Measurements from ENCODE around the gene GCN1. TPM values are rescaled to one million over a fixed set of nuclear protein-coding genes. Genes with fewer than 3 reads are reported as not detected.

The GCN1 gene
- total and polyA plus RNA-seq, 2 donors (not counting 3 experiments of a cell fraction or from before 2014, with no cell fraction given) = 30.1 to 101 TPM

DNA sequence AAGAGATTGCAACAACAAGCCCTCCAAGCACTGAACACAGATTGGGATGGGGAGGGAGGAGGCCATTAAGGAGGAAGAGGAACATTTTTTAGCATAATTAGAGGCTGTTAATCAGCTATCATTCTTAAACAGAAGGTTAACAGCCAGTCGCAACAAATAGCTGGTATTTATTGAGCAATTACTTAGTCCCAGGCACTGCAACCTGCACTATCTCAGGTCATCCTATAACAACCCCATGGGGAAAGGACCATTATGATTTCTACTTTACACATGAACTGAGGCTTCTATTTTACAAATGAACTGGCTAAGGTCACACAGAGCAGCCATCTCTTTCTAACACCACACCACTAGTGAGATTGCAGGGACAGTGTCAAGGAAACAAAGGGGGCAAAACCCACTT lies 88.4 kb downstream of the GCN1 start:
- intact Hi-C loops (cut with micrococcal nuclease) (no loop called here), dilution Hi-C loops (cut with MboI; ENCODE audit: extremely low pct_ligation_motif_present, low sequenced_read_pairs) (no loop called here)
- TF ChIP-seq, protein P1, sequence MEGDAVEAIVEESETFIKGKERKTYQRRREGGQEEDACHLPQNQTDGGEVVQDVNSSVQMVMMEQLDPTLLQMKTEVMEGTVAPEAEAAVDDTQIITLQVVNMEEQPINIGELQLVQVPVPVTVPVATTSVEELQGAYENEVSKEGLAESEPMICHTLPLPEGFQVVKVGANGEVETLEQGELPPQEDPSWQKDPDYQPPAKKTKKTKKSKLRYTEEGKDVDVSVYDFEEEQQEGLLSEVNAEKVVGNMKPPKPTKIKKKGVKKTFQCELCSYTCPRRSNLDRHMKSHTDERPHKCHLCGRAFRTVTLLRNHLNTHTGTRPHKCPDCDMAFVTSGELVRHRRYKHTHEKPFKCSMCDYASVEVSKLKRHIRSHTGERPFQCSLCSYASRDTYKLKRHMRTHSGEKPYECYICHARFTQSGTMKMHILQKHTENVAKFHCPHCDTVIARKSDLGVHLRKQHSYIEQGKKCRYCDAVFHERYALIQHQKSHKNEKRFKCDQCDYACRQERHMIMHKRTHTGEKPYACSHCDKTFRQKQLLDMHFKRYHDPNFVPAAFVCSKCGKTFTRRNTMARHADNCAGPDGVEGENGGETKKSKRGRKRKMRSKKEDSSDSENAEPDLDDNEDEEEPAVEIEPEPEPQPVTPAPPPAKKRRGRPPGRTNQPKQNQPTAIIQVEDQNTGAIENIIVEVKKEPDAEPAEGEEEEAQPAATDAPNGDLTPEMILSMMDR (IDR thresholded peaks at IDR 0.05; ENCODE audit: extremely low read depth in 1 of 2, insufficient read depth in 1 of 2, low read depth in 1 of 2, low read length in 2 of 2) = no peak
- TF ChIP-seq, protein P2, sequence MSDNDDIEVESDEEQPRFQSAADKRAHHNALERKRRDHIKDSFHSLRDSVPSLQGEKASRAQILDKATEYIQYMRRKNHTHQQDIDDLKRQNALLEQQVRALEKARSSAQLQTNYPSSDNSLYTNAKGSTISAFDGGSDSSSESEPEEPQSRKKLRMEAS (IDR thresholded peaks at IDR 0.05; ENCODE audit: insufficient read depth, insufficient read length) = no peak
- TF ChIP-seq POLR2A (IDR thresholded peaks at IDR 0.05; ENCODE audit: low read depth, low read length) (no peak), POLR2AphosphoS5 (IDR thresholded peaks at IDR 0.05; ENCODE audit: insufficient read depth, low read depth, low read length) (no peak), EZH2 (IDR thresholded peaks at IDR 0.05; ENCODE audit: borderline replicate concordance, low read depth, low read length, severe bottlenecking) (no peak), JUN (IDR thresholded peaks at IDR 0.05; ENCODE audit: borderline replicate concordance, insufficient read depth, insufficient read length, low read depth) (no peak), FOS (IDR thresholded peaks at IDR 0.05; ENCODE audit: borderline replicate concordance, insufficient read depth, low read length) (no peak), GATA2 (IDR thresholded peaks at IDR 0.05; ENCODE audit: insufficient read depth, insufficient read length, low read depth, low read length) (no peak), MYC (IDR thresholded peaks at IDR 0.05; ENCODE audit: low read depth, low read length) (no peak)
- DNase-seq (ENCODE audit: low read depth, low spot score) (no peak), FAIRE-seq (no peak)
- Histone ChIP-seq H3K9ac (replicated peaks; ENCODE audit: extremely low read depth, insufficient read depth, low read length) (no peak overlapping the region), H3K4me1 (ENCODE audit: control insufficient read depth, extremely low read depth, insufficient read depth, low read length) (peaks cover 2% of the 10 kb centered on the region), H3K27ac (ENCODE audit: insufficient read depth, low read depth, low read length) (no peak overlapping the region), H3K79me2 (ENCODE audit: control insufficient read depth, insufficient read depth, low read length) (peaks cover 89% of the 10 kb centered on the region), H2AFZ (ENCODE audit: low read depth, low read length) (no peak overlapping the region), H3K27me3 (ENCODE audit: control insufficient read depth in 2 of 2, insufficient read depth in 2 of 2, low read length in 2 of 2) (no peaks in the 10 kb centered on the region), H3K36me3 (ENCODE audit: control insufficient read depth in 2 of 2, extremely low read depth in 1 of 2, insufficient read depth in 2 of 2, low read length in 2 of 2) (peaks cover 0 to 25% of the 10 kb centered on the region in 2 experiments), H3K4me2 (ENCODE audit: insufficient read depth, low read length) (no peak overlapping the region), H3K4me3 (replicated peaks in 1 of 3; ENCODE audit: insufficient read depth in 1 of 3, low read depth in 1 of 3, low read length in 3 of 3) (no peak overlapping the region), H3K9me1 (replicated peaks; ENCODE audit: control insufficient read depth, extremely low read depth, insufficient read depth, low read length) (no peaks in the 10 kb centered on the region), H4K20me1 (replicated peaks; ENCODE audit: control insufficient read depth, extremely low read depth, insufficient read depth, low read length) (peaks cover 3% of the 10 kb centered on the region), H3K9me3 (replicated peaks; ENCODE audit: control insufficient read depth, insufficient read depth, low read length) (no peaks in the 10 kb centered on the region)
- ChIA-PET POLR2A (no interaction called here), CTCF (interaction anchor here (0.8 kb wide), 1 partner anchor 61 kb away, joined by 3 read pairs; no protein-coding TSS in a partner anchor)
- TSS peak; percentile 2 for BruUV-seq (replicated peaks)

All from endothelial cell of umbilical vein (primary cell).